H1 (cell line): ENCODE measurements around the gene MORN5. TPM values are rescaled to one million over a fixed set of nuclear protein-coding genes. Genes with fewer than 3 reads are reported as not detected.

Experiments
- JUND ChIP-seq: IDR thresholded peaks from 2 replicates; pipeline ENCODE4 v1.6.1; 2011; ENCODE audit warnings: mild to moderate bottlenecking, improper control_type of control experiment, low read length
- SP2 ChIP-seq: IDR thresholded peaks from 2 replicates; pipeline ENCODE4 v1.6.1; 2012; ENCODE audit warnings: mild to moderate bottlenecking, low read length, inconsistent platforms
- polyA plus RNA-seq, 7 experiments: library from polyadenylated mRNA; depleted of rRNA in 3 of 7; stranded (reverse) in 5 of 7; unstranded in 2 of 7; fragments of >200 nt in 5 of 7; fragments of 200-250 nt in 2 of 7; gene quantifications; 1 replicate in 5 of 7; 2 replicates in 1 of 7; 4 replicates in 1 of 7; pipeline versions ENCODE4 v1.2.1 to v1.2.3, GENCODE V29; 2011 to 2013; ENCODE audit warnings: missing spikeins in 2 of 7, mixed read lengths in 2 of 7
- total RNA-seq: library from RNA; stranded (reverse); fragmentation: NEBNext Ultra II Directional; extraction: Animal tissue kit (Norgen Biotek cat#: 25700); gene quantifications from 2 replicates; pipeline ENCODE4 v1.2.1, GENCODE V29; 2021

The MORN5 gene
- total and polyA plus RNA-seq, 2 of the 8 experiments (the other 6 are each of a cell fraction or from before 2014, with no cell fraction given), result not detected

DNA sequence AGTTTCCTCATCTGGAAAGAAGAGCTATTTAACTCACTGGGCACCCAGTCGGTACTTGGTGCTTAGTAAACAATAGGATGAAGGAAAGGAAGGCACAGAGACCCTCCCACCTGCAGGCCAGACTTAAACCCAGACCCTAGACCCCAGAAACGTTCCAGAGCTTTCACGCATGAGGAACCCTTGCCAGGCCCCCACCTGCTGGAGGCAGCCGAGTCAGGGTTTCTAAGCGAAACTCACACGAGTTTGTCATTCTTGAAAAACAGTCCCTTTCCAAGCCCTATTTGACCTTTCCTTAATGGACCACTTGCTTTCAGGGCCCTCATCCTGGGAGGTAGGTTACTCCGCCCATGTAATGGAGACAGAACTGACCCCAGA lies 30.8 kb upstream of the MORN5 start (continued):
- TF ChIP-seq JUND, result no peak
- no peak for TF ChIP-seq SP2
